Measurements from ENCODE around the gene HMX1. TPM values are rescaled to one million over a fixed set of nuclear protein-coding genes. Genes with fewer than 3 reads are reported as not detected.

Gene HMX1
- total and polyA plus RNA-seq, 2 donors (not counting 3 experiments of a cell fraction or from before 2014, with no cell fraction given), result not detected

- Histone ChIP-seq H3K4me3 (replicated peaks in 1 of 3; ENCODE audit: insufficient read depth in 1 of 3, low read depth in 1 of 3, low read length in 3 of 3) (no peak overlapping the region), H3K4me1 (ENCODE audit: control insufficient read depth, extremely low read depth, insufficient read depth, low read length) (no peaks in the 10 kb centered on the region), H4K20me1 (replicated peaks; ENCODE audit: control insufficient read depth, extremely low read depth, insufficient read depth, low read length) (no peaks in the 10 kb centered on the region), H3K9me3 (replicated peaks; ENCODE audit: control insufficient read depth, insufficient read depth, low read length) (no peaks in the 10 kb centered on the region), H3K9ac (replicated peaks; ENCODE audit: extremely low read depth, insufficient read depth, low read length) (no peak overlapping the region), H3K9me1 (replicated peaks; ENCODE audit: control insufficient read depth, extremely low read depth, insufficient read depth, low read length) (no peaks in the 10 kb centered on the region), H3K79me2 (ENCODE audit: control insufficient read depth, insufficient read depth, low read length) (no peaks in the 10 kb centered on the region), H3K36me3 (ENCODE audit: control insufficient read depth in 2 of 2, extremely low read depth in 1 of 2, insufficient read depth in 2 of 2, low read length in 2 of 2) (no peaks in the 10 kb centered on the region), H3K4me2 (ENCODE audit: insufficient read depth, low read length) (no peak overlapping the region), H3K27me3 (ENCODE audit: control insufficient read depth in 2 of 2, insufficient read depth in 2 of 2, low read length in 2 of 2) (peaks cover 32 to 40% of the 10 kb centered on the region in 2 experiments), H3K27ac (ENCODE audit: insufficient read depth, low read depth, low read length) (no peak overlapping the region), H2AFZ (ENCODE audit: low read depth, low read length) (no peak overlapping the region)
- CTCF ChIA-PET, result no interaction called here
- BruUV-seq (replicated peaks), result no TSS peak
- POLR2A ChIA-PET, result no interaction called here
- TF ChIP-seq MYC (IDR thresholded peaks at IDR 0.05; ENCODE audit: low read depth, low read length) (no peak), MAX (IDR thresholded peaks at IDR 0.05; ENCODE audit: insufficient read depth, insufficient read length) (no peak), POLR2AphosphoS5 (IDR thresholded peaks at IDR 0.05; ENCODE audit: insufficient read depth, low read depth, low read length) (no peak), FOS (IDR thresholded peaks at IDR 0.05; ENCODE audit: borderline replicate concordance, insufficient read depth, low read length) (no peak), GATA2 (IDR thresholded peaks at IDR 0.05; ENCODE audit: insufficient read depth, insufficient read length, low read depth, low read length) (no peak), JUN (IDR thresholded peaks at IDR 0.05; ENCODE audit: borderline replicate concordance, insufficient read depth, insufficient read length, low read depth) (no peak), CTCF (IDR thresholded peaks at IDR 0.05; ENCODE audit: extremely low read depth in 1 of 2, insufficient read depth in 1 of 2, low read depth in 1 of 2, low read length in 2 of 2) (no peak), EZH2 (IDR thresholded peaks at IDR 0.05; ENCODE audit: borderline replicate concordance, low read depth, low read length, severe bottlenecking) (no peak), POLR2A (IDR thresholded peaks at IDR 0.05; ENCODE audit: low read depth, low read length) (no peak)
- DNase-seq (ENCODE audit: low read depth, low spot score), result no peak
- no peak for FAIRE-seq
- dilution Hi-C loops (cut with MboI; ENCODE audit: extremely low pct_ligation_motif_present, low sequenced_read_pairs) (no loop called here), intact Hi-C loops (cut with micrococcal nuclease) (no loop called here)
Measured at GRCh38 chr4:8853249-8853648, 18.4 kb downstream of the HMX1 start.
